ENCODE results near the gene PLXDC2.
A peak's percentile ranks its signal among the peaks of the same experiment; 100 is the strongest.

The PLXDC2 gene

DNA sequence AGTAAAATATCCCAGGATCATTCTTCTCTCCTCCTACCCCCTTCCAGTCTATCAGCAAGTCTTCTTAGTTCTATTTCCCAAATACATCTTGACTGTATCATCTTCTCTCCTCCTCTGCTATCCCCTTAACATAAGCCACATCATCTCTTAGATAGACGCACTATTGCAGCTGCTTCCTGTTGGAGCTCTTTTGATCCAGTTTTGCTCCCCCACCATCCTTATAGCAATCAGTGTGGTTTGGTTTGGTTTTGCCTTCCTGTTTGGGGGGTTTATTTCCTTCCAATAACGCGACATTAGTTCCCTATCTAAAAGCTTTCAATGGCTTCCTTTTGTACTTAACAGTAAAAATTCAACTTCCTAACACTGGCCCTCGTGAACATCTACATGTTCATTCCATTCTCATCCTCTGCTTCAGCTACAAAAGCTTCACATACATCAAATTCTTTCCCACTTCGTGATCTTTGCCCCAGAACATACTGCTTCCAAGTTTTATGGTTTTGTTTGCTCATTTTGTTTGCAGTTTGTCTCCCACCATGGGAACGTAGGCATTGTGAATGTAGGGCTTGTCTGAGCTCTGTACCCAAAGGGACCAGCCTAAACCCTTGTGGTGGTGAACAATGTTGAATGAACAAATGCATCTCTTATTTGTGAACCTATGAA is 33.7 kb upstream of the PLXDC2 start:
- TF ChIP-seq, protein P1, sequence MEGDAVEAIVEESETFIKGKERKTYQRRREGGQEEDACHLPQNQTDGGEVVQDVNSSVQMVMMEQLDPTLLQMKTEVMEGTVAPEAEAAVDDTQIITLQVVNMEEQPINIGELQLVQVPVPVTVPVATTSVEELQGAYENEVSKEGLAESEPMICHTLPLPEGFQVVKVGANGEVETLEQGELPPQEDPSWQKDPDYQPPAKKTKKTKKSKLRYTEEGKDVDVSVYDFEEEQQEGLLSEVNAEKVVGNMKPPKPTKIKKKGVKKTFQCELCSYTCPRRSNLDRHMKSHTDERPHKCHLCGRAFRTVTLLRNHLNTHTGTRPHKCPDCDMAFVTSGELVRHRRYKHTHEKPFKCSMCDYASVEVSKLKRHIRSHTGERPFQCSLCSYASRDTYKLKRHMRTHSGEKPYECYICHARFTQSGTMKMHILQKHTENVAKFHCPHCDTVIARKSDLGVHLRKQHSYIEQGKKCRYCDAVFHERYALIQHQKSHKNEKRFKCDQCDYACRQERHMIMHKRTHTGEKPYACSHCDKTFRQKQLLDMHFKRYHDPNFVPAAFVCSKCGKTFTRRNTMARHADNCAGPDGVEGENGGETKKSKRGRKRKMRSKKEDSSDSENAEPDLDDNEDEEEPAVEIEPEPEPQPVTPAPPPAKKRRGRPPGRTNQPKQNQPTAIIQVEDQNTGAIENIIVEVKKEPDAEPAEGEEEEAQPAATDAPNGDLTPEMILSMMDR (IDR thresholded peaks at IDR 0.05; ENCODE audit: extremely low read depth, missing control alignments), result no peak
- DNase-seq (ENCODE audit: low spot score), result no peak

DNA sequence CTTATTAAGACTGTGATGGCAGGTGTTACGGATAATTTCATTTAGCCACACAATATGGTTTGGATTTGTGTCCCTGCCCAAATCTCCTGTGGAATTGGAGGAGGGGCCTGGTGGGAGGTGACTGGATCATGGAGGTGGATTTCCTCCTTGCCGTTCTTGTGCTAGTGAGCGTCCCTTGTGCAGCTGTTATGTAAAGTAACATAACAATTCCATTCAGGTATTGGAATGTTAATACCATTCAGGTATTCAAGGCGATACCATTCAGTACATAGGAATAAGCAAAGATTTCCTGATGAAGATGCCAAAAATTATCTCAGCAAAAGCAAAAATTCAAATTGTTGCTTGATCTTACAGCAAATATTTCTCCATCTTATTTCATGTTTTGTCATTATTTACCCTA is 32.5 kb upstream of the PLXDC2 start:
- TF ChIP-seq, protein P1 (IDR thresholded peaks at IDR 0.05; ENCODE audit: extremely low read depth, missing control alignments), result no peak
- no peak for DNase-seq (ENCODE audit: low spot score)

- DNase-seq (ENCODE audit: low spot score), result no peak
- TF ChIP-seq, protein P1 (IDR thresholded peaks at IDR 0.05; ENCODE audit: extremely low read depth, missing control alignments), result no peak
Measured at GRCh38 chr10:19785366-19785765, 30.9 kb upstream of the PLXDC2 start.

DNA sequence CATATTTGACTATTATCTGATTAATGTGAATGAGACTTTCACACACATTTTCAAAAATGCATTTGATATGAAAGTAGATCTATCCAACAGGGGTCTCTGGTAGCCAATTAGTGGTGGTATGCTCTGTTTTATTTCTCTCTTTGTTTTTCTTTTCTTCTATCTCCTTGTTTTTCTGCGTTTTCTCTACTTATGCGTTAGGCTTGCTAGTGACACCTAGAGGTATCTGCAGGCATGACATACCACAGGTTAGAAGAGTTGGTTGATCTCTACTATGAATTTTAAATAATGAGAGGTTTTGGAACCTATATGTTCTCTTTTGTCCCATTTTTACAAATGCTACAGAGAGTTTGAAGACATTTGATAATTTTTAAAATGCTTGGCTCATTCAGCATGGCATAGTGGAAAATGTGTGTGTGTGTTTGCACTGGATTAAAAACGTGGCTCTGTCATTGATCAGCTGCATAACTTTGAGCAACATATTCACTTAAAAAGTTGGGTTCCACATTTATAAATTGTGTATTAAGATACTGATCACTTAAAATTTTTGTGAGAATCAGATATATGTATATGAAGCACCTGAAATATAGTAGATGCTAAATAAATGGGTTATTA is 28.1 kb upstream of the PLXDC2 start:
- peak; percentile 20 for DNase-seq (ENCODE audit: low spot score)
- TF ChIP-seq, protein P1 (IDR thresholded peaks at IDR 0.05; ENCODE audit: extremely low read depth, missing control alignments), result peak; percentile 50

DNA sequence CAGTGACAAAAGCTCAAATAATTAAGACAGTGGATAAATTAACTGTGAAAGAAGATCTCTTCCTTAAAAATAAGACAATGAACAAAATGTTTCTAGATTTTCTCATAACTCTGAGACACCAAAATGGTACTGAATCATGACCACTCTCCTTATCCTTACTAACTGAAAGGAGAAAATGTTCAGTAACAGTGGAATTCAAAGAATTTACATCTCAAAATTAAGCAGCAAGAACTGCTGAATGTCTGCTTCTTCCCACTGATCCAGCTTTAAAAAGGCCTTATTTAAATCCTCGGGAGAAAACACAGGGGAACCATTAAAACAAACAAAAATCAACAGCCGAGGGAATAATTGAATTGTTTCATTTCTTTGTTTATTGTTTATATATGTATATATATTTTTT is 27.3 kb upstream of the PLXDC2 start:
- no peak for DNase-seq (ENCODE audit: low spot score)
- TF ChIP-seq, protein P1 (IDR thresholded peaks at IDR 0.05; ENCODE audit: extremely low read depth, missing control alignments), result no peak

GRCh38 chr10:19789607-19790006 is 26.6 kb upstream of the PLXDC2 start:
- no peak for DNase-seq (ENCODE audit: low spot score)

GRCh38 chr10:19791032-19791431 is 25.2 kb upstream of the PLXDC2 start:
- no peak for DNase-seq (ENCODE audit: low spot score)
- TF ChIP-seq, protein P1 (IDR thresholded peaks at IDR 0.05; ENCODE audit: extremely low read depth, missing control alignments), result no peak

More at GRCh38 chr10:19789607-19790006, 26.6 kb upstream of the PLXDC2 start:
- TF ChIP-seq, protein P1 (IDR thresholded peaks at IDR 0.05; ENCODE audit: extremely low read depth, missing control alignments), result no peak
